ENCODE measurements around the gene MTCL1. TPM values are rescaled to one million over a fixed set of nuclear protein-coding genes. Genes with fewer than 3 reads are reported as not detected.

Gene MTCL1
- total and polyA plus RNA-seq, 2 of the 8 experiments (the other 6 are each of a cell fraction or from before 2014, with no cell fraction given), result 16.6 to 60.8 TPM

DNA sequence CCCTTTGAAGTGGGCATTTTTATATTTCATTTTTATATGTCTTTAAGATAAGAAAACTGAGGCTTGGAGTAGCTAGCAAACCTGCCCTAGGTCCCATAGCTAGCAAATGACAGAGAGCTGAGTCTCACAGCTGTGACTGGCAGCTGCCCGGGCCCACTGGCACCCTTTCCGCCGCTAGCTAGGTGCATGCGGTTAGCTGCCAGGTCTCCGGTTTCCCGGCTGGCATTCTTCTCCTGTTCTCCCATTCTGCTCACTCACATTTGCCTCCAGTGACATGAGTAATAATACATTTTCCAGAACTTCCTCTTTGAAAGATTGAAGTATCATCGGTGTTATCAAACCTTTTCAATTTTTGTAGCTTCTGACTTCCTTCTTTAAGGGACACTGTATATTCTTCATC lies 38.7 kb downstream of the MTCL1 start:
- TF ChIP-seq BACH1 (IDR thresholded peaks at IDR 0.05; ENCODE audit: low read length) (no peak), CEBPB (IDR thresholded peaks at IDR 0.05; ENCODE audit: low read depth, low read length) (no peak), GTF2F1 (IDR thresholded peaks at IDR 0.05; ENCODE audit: borderline replicate concordance, low read depth, low read length) (no peak), SIN3A (conservative IDR thresholded peaks at IDR 0.05 in 1 of 2, IDR thresholded peaks at IDR 0.05 in 1 of 2; ENCODE audit: low read depth in 1 of 2, low read length in 2 of 2) (no peak), JUN (IDR thresholded peaks at IDR 0.05; ENCODE audit: low read depth, low read length) (no peak), CBX5 (IDR thresholded peaks at IDR 0.05; ENCODE audit: low read depth, low read length) (no peak), RXRA (IDR thresholded peaks at IDR 0.05; ENCODE audit: insufficient read depth, low read depth, low read length) (no peak), EP300 (IDR thresholded peaks at IDR 0.05; ENCODE audit: borderline replicate concordance in 1 of 2, low read depth in 2 of 2, low read length in 2 of 2) (no peak), EZH2 (IDR thresholded peaks at IDR 0.05; ENCODE audit: low read depth, low read length, severe bottlenecking) (no peak), BCL11A (IDR thresholded peaks at IDR 0.05; ENCODE audit: low read depth in 2 of 2, low read length in 2 of 2) (no peak)
- TF ChIP-seq, protein P1, sequence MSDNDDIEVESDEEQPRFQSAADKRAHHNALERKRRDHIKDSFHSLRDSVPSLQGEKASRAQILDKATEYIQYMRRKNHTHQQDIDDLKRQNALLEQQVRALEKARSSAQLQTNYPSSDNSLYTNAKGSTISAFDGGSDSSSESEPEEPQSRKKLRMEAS (IDR thresholded peaks at IDR 0.05), result no peak
- POLR2A ChIA-PET (ENCODE audit: partially characterized antibody), result no interaction called here
- Histone ChIP-seq H3K36me3 (ENCODE audit: control insufficient read depth in 2 of 4, insufficient read depth in 4 of 4, low read length in 3 of 4) (peaks cover 0 to 7% (median 4%) of the 10 kb centered on the region in 4 experiments; a peak in 2 of 8 replicates), H4K91ac (replicated peaks; ENCODE audit: insufficient read length, low read length) (no peak overlapping the region), H3K14ac (ENCODE audit: insufficient read length) (no peak overlapping the region), H3K56ac (replicated peaks; ENCODE audit: insufficient read length, low read depth, low read length) (no peak overlapping the region), H3K4ac (replicated peaks; ENCODE audit: insufficient read length, low read depth, low read length) (no peak overlapping the region), H4K5ac (ENCODE audit: insufficient read length, low read depth, low read length) (no peak overlapping the region), H3K9me3 (ENCODE audit: insufficient read depth in 2 of 2, low read depth in 1 of 2, low read length in 1 of 2) (no peaks in the 10 kb centered on the region), H3K4me3 (ENCODE audit: extremely low read depth in 1 of 4, insufficient read depth in 2 of 4, low read depth in 3 of 4, low read length in 4 of 4) (no peak overlapping the region), H3K23ac (ENCODE audit: insufficient read length) (no peak overlapping the region), H3K79me1 (ENCODE audit: low read depth, low read length) (peaks cover 2% of the 10 kb centered on the region; the same call in 1 of the 2 replicates), H2BK120ac (replicated peaks; ENCODE audit: low read depth, low read length) (no peak overlapping the region), H3K4me1 (replicated peaks in 1 of 4; ENCODE audit: control insufficient read depth in 3 of 4, insufficient read depth in 4 of 4, low read length in 3 of 4) (no peaks in the 10 kb centered on the region; a peak in 2 of 7 replicates), H2BK20ac (ENCODE audit: low read length) (no peak overlapping the region), H3K9ac (replicated peaks in 1 of 4; ENCODE audit: extremely low read depth in 1 of 4, low read depth in 3 of 4, low read length in 3 of 4) (no peak overlapping the region), H3K79me2 (ENCODE audit: control insufficient read depth in 1 of 2, insufficient read depth in 2 of 2, low read length in 2 of 2) (peaks cover 0 to 6% of the 10 kb centered on the region in 2 experiments; a peak in 2 of 4 replicates), H3K4me2 (ENCODE audit: insufficient read depth in 1 of 2, low read depth in 2 of 2, low read length in 2 of 2) (no peak overlapping the region), H3K23me2 (ENCODE audit: low read depth, low read length) (0 out of 2 replicates have a peak, but pooled peaks cover 2% of the 10 kb centered on the region), H4K20me1 (replicated peaks in 1 of 2; ENCODE audit: control insufficient read depth in 1 of 2, insufficient read depth in 2 of 2, low read length in 2 of 2) (peaks cover 0 to 8% of the 10 kb centered on the region in 2 experiments), H3K27me3 (replicated peaks in 1 of 4; ENCODE audit: control insufficient read depth in 3 of 4, extremely low read depth in 1 of 4, insufficient read depth in 3 of 4, low read length in 3 of 4) (no peaks in the 10 kb centered on the region), H3K18ac (ENCODE audit: extremely low read depth, low read length) (no peak overlapping the region), H2BK15ac (ENCODE audit: low read length) (no peak overlapping the region), H2AK5ac (ENCODE audit: low read depth, low read length) (no peak overlapping the region), H2BK12ac (ENCODE audit: low read depth, low read length) (no peak overlapping the region), H2AFZ (ENCODE audit: low read length) (no peak overlapping the region), H2BK5ac (ENCODE audit: low read depth, low read length) (no peak overlapping the region), H4K8ac (ENCODE audit: extremely low read depth, insufficient read depth, low read length) (no peak overlapping the region), H3K27ac (ENCODE audit: low read depth, low read length) (no peak overlapping the region)
- CTCF ChIA-PET (ENCODE audit: partially characterized antibody), result interaction anchor here (1.2 to 1.7 kb wide), 2 partner anchors 30 to 40 kb away, joined by 3 read pairs; no protein-coding TSS in a partner anchor
- no peak for DNase-seq (ENCODE audit: low read depth in 1 of 2, low spot score in 2 of 2)
- 97% methylated on average over 7 of the region's 7 CpGs; no CpG with 5 or more reads in 1 of the 2 experiments for WGBS, 2 experiments (ENCODE audit: extremely low coverage in 1 of 2, insufficient coverage in 1 of 2, insufficient read length in 1 of 2, insufficient replicate concordance in 2 of 2, low coverage in 1 of 2, low lambda C conversion rate in 2 of 2, missing lambda C conversion rate in 1 of 2)
- FAIRE-seq, result no peak
